Subcutaneous adipose tissue (tissue), 4 donors: ENCODE measurements around the gene SLC6A1. TPM values are rescaled to one million over a fixed set of nuclear protein-coding genes. Genes with fewer than 3 reads are reported as not detected.

ENCODE experiments used
- total RNA-seq, 4 donors: library from RNA; depleted of rRNA; stranded (reverse); fragments of >200 nt; gene quantifications; one replicate each; pipeline ENCODE4 v1.1.0, GENCODE V29; 2016
- TF ChIP-seq, protein P1 (sequence below): fragments of 450-650 bp; IDR thresholded peaks from one replicate; pipeline ENCODE4 v1.5.1; 2016; ENCODE audit warnings: low read depth, mild to moderate bottlenecking, control low read depth, antibody characterized with exemption, moderate library complexity

SLC6A1 gene
- 1 to 10 TPM in 1 of 4 donors, under 1 TPM in 2, not detected in 1; 0.44 to 2.3 (median 0.68) TPM for total RNA-seq

DNA sequence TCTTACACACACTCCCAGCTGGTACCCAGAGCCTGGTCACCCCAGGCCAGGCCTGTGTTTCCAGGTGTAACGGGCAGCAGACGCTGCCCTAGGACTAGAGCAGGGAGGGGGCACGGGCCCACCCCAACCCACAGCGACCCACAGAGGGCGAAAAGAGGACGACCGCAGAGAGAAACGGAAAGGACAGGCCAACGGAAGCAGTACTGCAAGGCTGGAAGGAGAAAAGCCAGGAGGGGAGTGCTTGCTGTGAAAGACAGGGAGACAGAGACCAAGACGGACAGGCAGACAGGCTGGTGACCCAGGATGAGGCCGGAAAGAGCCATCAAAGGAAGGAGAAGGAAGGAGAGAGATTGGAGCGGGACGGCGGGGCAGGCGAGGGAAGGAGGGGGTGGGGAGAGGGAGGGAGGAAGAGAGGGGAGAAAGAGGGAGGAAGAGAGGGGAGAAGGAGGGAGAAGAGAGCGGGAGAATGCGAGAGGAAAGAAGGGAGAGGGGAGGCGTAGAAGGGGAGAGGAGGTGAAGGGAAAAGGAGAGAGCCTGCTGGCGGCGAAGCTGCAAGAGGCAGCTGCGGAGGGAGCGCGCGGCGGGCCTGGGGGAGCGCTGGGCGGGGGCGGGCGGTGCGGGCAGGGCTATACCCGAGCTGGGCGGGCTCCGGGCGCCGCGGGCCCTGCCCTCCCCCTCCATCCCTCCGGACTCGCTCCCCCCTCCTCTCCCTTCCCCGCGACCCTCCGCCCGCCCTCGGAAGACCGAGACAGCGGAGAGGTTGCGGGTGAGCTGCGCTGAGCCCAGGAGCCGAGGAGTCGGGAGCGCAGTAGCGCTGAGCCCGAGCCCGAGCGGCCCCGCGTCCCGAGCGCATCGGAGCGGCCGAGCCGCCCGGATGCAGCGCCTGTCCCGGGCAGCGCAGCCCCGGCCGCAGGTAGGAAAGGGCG, at the start of gene SLC6A1:
SLC6A1 (plus strand) TSS at position 732 of the 926 bp plus-strand sequence. CDS start 24,464 bp downstream, outside the sequence.
- TF ChIP-seq, protein P1, sequence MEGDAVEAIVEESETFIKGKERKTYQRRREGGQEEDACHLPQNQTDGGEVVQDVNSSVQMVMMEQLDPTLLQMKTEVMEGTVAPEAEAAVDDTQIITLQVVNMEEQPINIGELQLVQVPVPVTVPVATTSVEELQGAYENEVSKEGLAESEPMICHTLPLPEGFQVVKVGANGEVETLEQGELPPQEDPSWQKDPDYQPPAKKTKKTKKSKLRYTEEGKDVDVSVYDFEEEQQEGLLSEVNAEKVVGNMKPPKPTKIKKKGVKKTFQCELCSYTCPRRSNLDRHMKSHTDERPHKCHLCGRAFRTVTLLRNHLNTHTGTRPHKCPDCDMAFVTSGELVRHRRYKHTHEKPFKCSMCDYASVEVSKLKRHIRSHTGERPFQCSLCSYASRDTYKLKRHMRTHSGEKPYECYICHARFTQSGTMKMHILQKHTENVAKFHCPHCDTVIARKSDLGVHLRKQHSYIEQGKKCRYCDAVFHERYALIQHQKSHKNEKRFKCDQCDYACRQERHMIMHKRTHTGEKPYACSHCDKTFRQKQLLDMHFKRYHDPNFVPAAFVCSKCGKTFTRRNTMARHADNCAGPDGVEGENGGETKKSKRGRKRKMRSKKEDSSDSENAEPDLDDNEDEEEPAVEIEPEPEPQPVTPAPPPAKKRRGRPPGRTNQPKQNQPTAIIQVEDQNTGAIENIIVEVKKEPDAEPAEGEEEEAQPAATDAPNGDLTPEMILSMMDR: no peak

GRCh38 chr3:10944866-10945265, 47.7 kb upstream of the SLC6A1 start:
- TF ChIP-seq, protein P1: no peak

DNA sequence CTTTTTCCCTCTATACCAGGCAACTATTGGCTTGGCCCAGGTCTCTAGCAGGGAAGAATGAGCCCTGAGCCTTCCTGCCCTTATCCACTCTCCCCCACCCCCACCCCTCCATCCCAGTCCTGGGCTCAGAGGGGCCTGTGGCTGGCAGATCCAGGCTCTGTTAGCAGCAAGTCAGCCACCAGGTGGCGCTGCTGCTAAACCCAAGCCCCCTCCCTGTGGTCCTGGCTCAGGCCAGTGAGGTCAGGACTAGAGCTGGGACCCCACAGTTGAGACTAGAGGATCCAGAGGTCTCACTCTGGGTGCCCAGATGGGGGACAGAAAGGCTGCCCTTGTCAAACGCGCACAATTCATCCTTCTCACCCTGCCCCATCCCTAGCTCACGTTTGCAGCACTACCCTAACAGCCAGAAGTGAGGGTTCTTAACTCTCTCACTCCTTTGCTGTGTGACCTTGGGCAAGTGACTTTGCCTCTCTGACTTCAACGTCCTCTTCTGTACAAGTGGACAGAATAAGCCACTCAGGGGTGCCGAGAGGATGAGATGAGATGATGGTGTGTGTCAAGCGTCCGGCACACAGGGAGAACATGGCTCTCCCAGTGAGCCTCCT, 46.8 kb upstream of the SLC6A1 start:
- TF ChIP-seq, protein P1: no peak

DNA sequence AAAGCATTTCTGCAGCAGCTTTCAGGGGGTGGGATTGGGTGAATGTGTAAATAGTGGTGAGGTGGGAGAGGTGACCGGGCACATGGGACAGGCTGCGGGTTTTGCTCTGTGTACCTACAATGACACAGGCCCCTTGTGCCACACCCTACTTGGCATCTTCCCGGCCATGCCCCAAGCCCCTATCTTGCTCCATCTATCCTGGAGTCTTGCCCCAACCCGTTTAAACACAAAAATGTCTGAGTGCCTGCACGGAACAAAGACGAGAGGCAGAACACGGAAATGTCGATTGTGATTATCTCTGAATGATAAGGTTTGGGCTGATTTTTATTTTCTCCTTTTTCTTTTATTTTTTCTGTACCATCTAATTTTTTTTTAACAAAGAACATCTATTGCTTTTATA, 46.0 kb upstream of the SLC6A1 start:
- TF ChIP-seq, protein P1: no peak

DNA sequence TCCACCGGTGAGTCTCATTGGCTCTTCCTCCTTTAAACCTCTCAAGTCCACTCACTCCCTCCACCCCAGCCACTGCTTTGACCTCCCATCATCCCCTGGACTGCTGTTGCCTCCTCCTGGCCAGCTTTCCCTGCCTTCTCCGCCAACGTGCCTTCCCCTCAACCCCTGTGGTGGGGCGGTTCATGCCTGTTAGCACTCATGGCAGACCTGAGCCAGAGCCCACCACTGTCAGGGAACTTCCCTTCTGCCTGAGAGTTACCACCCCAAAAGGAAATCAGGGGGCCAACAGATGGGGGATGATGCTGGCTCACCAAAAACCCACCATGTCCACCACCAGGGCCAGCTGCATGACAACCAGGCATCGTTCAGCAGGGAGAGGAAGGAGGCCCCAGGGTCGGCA, 44.2 kb upstream of the SLC6A1 start:
- TF ChIP-seq, protein P1: no peak

DNA sequence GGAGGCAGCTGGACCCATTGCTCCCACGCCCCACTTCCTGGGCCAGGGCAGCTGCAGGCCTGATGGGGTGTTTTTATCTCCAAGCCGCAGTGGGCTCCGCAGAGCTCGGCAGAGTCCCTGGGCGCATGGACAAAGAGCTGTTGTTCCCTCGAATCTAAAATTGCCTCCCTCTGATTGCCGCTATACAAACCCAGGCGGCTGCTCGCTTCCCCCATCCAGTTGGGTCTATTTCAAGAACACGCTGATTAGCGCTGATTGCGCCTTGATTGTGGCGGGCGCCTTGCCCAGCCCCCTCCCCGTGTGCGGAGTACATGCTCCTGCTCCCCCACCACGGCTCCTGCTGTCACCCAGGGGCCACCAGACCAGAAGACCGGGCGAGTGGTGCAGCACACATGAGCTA, 43.4 kb upstream of the SLC6A1 start:
- TF ChIP-seq, protein P1: no peak
